K562 treated with DMSO at 1 percent for 12 hours (cell line): ENCODE results near the gene OR51G1. TPM values are rescaled to one million over a fixed set of nuclear protein-coding genes. Genes with fewer than 3 reads are reported as not detected.

Experiments
- total RNA-seq: library from RNA; unstranded; fragments of 300-600 nt; gene quantifications from 2 replicates; pipeline ENCODE4 v1.2.3, GENCODE V29; 2022; ENCODE audit not compliant: insufficient read depth

Gene OR51G1
- not detected in 2 replicates for total RNA-seq

GRCh38 chr11:4924239-4924638 is at the start of gene OR51G1:
Gene OR51G1 (minus strand): TSS chr11:4924339. CDS start chr11:4924339, 0 bp downstream.

GRCh38 chr11:4955613-4956012 is 31.5 kb upstream of the OR51G1 start, which contains the start of gene OR51A2:
Gene OR51A2 (minus strand): TSS chr11:4955713. CDS start chr11:4955713, 0 bp downstream.

GRCh38 chr11:4947505-4947904 is 23.4 kb upstream of the OR51G1 start, which contains the start of gene OR51A4:
Gene OR51A4 (minus strand): TSS chr11:4947605. CDS start chr11:4947100, 505 bp downstream.

GRCh38 chr11:4919250-4919649 is 4.9 kb downstream of the OR51G1 start, which contains the start of gene OR51G2:
Gene OR51G2 (minus strand): TSS chr11:4919350. CDS start chr11:4915663, 3,687 bp downstream.

GRCh38 chr11:4903484-4903883 is 20.7 kb downstream of the OR51G1 start, which contains the start of gene OR51A7:
Gene OR51A7 (plus strand): TSS chr11:4903783. CDS start chr11:4907370, 3,587 bp downstream.

GRCh38 chr11:4881860-4882500 is 42.2 kb downstream of the OR51G1 start, which contains the start of gene OR51T1:
Gene OR51T1 (plus strand): TSS chr11:4881900. CDS start chr11:4881900, 0 bp downstream.

Other genes with a start within 250 kb of the OR51G1 start
- gene OR51E2, start 226.5 kb downstream of the OR51G1 start, total RNA-seq: not detected in 2 replicates
- not detected in 2 replicates for gene MMP26, start 219.6 kb downstream of the OR51G1 start, total RNA-seq
- not detected in 2 replicates for gene OR51F1, start 154.4 kb downstream of the OR51G1 start, total RNA-seq
- gene OR52R1, start 120.0 kb downstream of the OR51G1 start, total RNA-seq: not detected in 2 replicates
- gene OR51F2, start 103.0 kb downstream of the OR51G1 start, total RNA-seq: not detected in 2 replicates
- not detected in 2 replicates for gene OR51S1, start 75.1 kb downstream of the OR51G1 start, total RNA-seq
- gene OR51T1, start 42.4 kb downstream of the OR51G1 start, total RNA-seq: not detected in 2 replicates
- gene OR51A7, start 20.6 kb downstream of the OR51G1 start, total RNA-seq: not detected in 2 replicates
- gene OR51G2, start 5.0 kb downstream of the OR51G1 start, total RNA-seq: not detected in 2 replicates
- not detected in 2 replicates for gene OR51A4, start 23.3 kb upstream of the OR51G1 start, total RNA-seq
- gene OR51A2, start 31.4 kb upstream of the OR51G1 start, total RNA-seq: not detected in 2 replicates
- gene OR51L1, start 70.5 kb upstream of the OR51G1 start, total RNA-seq: not detected in 2 replicates
- not detected in 2 replicates for gene OR52J3, start 122.2 kb upstream of the OR51G1 start, total RNA-seq
- gene OR52E2, start 135.3 kb upstream of the OR51G1 start, total RNA-seq: not detected in 2 replicates
- not detected in 2 replicates for gene OR52E1, start 145.2 kb upstream of the OR51G1 start, total RNA-seq
- 0.20 TPM in 1 of 2 replicates, not detected in the other for gene OR52A5, start 214.0 kb upstream of the OR51G1 start, total RNA-seq
- not detected in 2 replicates for gene OR52A1, start 230.4 kb upstream of the OR51G1 start, total RNA-seq